T-helper 1 cell treated with Interleukin-12 subunit alpha and Interleukin-12 subunit beta and Interleukin-4 antibody, amounts not matched to agents 30 ng/mL and 1 ng/mL, for 36 hours (primary cell): Measurements from ENCODE around the gene IRF2BP1. TPM values are rescaled to one million over a fixed set of nuclear protein-coding genes. Genes with fewer than 3 reads are reported as not detected.

ENCODE experiments used
- intact Hi-C: fragments of 100-400 bp; cut with micrococcal nuclease; formaldehyde crosslinking; loops from one replicate; pipeline ENCODE4 v1.15.1; 2024
- total RNA-seq: library from RNA; stranded (reverse); gene quantifications from 2 replicates; pipeline ENCODE4 v1.2.3, GENCODE V29; 2022

IRF2BP1 gene
- 15.2 and 16.3 TPM in 2 replicates for total RNA-seq

GRCh38 chr19:45885556-45886426 is at the start of gene IRF2BP1:
IRF2BP1 (minus strand) TSS chr19:45886141; CDS start chr19:45885774, 367 bp downstream.
- intact Hi-C loops = loop anchor here (1.0 kb wide), 11 partner anchors 17 to 479 kb away; partner anchors contain the start of genes CCDC61, DMWD, FBXO46 and MYPOP

- intact Hi-C loops = no loop called here
Observed at GRCh38 chr19:45935267-45935666, 49.3 kb upstream of the IRF2BP1 start.

- intact Hi-C loops = no loop called here
Observed at GRCh38 chr19:45934551-45935230, 48.8 kb upstream of the IRF2BP1 start.

GRCh38 chr19:45933759-45934158 is 47.8 kb upstream of the IRF2BP1 start:
- intact Hi-C loops = no loop called here

GRCh38 chr19:45931055-45931454 is 45.1 kb upstream of the IRF2BP1 start:
- intact Hi-C loops = no loop called here

- intact Hi-C loops = loop anchor here (5.0 to 10.0 kb wide), 2 partner anchors 336 to 418 kb away; partner anchors contain the start of gene PPP5C
Observed at GRCh38 chr19:45929247-45929646, 43.3 kb upstream of the IRF2BP1 start.

- intact Hi-C loops = loop anchor here (1.0 to 10.0 kb wide), 6 partner anchors 25 to 420 kb away; partner anchors contain the start of genes CCDC61, IRF2BP1, MYPOP and PPP5C
Observed at GRCh38 chr19:45927565-45928261, 41.8 kb upstream of the IRF2BP1 start.

- intact Hi-C loops = loop anchor here (5.0 to 10.0 kb wide), 2 partner anchors 340 to 422 kb away; partner anchors contain the start of gene PPP5C
Observed at GRCh38 chr19:45924891-45925447, 39.0 kb upstream of the IRF2BP1 start.

- intact Hi-C loops = loop anchor here (10.0 kb wide), 1 partner anchor 343 kb away; no protein-coding TSS in a partner anchor
Observed at GRCh38 chr19:45922281-45922680, 36.3 kb upstream of the IRF2BP1 start.

- intact Hi-C loops = loop anchor here (10.0 kb wide), 1 partner anchor 344 kb away; no protein-coding TSS in a partner anchor
Observed at GRCh38 chr19:45920458-45920857, 34.5 kb upstream of the IRF2BP1 start.

GRCh38 chr19:45919678-45920077 is 33.7 kb upstream of the IRF2BP1 start:
- intact Hi-C loops = loop anchor here (10.0 kb wide), 1 partner anchor 345 kb away; no protein-coding TSS in a partner anchor

- intact Hi-C loops = no loop called here
Observed at GRCh38 chr19:45918721-45919120, 32.8 kb upstream of the IRF2BP1 start.

GRCh38 chr19:45917421-45918091 is 31.6 kb upstream of the IRF2BP1 start:
- intact Hi-C loops = no loop called here

- intact Hi-C loops = no loop called here
Observed at GRCh38 chr19:45913874-45914830, 28.2 kb upstream of the IRF2BP1 start, which contains the start of gene NANOS2. NANOS2 (minus strand) TSS chr19:45914778; CDS start chr19:45914693, 85 bp downstream.

GRCh38 chr19:45911291-45911690 is 25.4 kb upstream of the IRF2BP1 start:
- intact Hi-C loops = no loop called here

GRCh38 chr19:45908956-45909355 is 23.0 kb upstream of the IRF2BP1 start:
- intact Hi-C loops = no loop called here

- intact Hi-C loops = no loop called here
Observed at GRCh38 chr19:45906221-45906620, 20.3 kb upstream of the IRF2BP1 start.

- intact Hi-C loops = no loop called here
Observed at GRCh38 chr19:45905011-45905410, 19.1 kb upstream of the IRF2BP1 start.
